Measurements from ENCODE around the gene DUOXA2.

GRCh38 chr15:45102226-45102625 is 11.9 kb upstream of the DUOXA2 start:
- TF ChIP-seq CTCF (IDR thresholded peaks at IDR 0.05): no peak
- no peak for TF ChIP-seq TCF7L2 (IDR thresholded peaks at IDR 0.05; ENCODE audit: low read depth, low read length)
- TF ChIP-seq SIN3A (IDR thresholded peaks at IDR 0.05; ENCODE audit: borderline replicate concordance, insufficient read depth, low read depth, low read length): no peak

Measured in Panc1 (cell line).